ENCODE measurements around the gene ST6GALNAC3. TPM values are rescaled to one million over a fixed set of nuclear protein-coding genes. Genes with fewer than 3 reads are reported as not detected.

The ST6GALNAC3 gene
- total RNA-seq, 1 donor from 2014 or later: 22.0 TPM

- H3K36me3 Mint-ChIP-seq (ENCODE audit: low read depth): peaks cover 14% of the 10 kb centered on the region
- H3K27me3 Mint-ChIP-seq (ENCODE audit: low read depth): no peaks in the 10 kb centered on the region
- no peak overlapping the region for H3K4me3 Mint-ChIP-seq
- H3K27ac Mint-ChIP-seq (ENCODE audit: unreplicated experiment): no peak overlapping the region
- H3K9me3 Mint-ChIP-seq: peaks cover 19% of the 10 kb centered on the region
- TF ChIP-seq, protein P1, sequence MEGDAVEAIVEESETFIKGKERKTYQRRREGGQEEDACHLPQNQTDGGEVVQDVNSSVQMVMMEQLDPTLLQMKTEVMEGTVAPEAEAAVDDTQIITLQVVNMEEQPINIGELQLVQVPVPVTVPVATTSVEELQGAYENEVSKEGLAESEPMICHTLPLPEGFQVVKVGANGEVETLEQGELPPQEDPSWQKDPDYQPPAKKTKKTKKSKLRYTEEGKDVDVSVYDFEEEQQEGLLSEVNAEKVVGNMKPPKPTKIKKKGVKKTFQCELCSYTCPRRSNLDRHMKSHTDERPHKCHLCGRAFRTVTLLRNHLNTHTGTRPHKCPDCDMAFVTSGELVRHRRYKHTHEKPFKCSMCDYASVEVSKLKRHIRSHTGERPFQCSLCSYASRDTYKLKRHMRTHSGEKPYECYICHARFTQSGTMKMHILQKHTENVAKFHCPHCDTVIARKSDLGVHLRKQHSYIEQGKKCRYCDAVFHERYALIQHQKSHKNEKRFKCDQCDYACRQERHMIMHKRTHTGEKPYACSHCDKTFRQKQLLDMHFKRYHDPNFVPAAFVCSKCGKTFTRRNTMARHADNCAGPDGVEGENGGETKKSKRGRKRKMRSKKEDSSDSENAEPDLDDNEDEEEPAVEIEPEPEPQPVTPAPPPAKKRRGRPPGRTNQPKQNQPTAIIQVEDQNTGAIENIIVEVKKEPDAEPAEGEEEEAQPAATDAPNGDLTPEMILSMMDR (conservative IDR thresholded peaks at IDR 0.05): no peak
- no peaks in the 10 kb centered on the region for H3K4me1 Mint-ChIP-seq
- DNase-seq (ENCODE audit: low read depth, low spot score): no peak
Measured at GRCh38 chr1:76593141-76593540, 518.6 kb downstream of the ST6GALNAC3 start.

DNA sequence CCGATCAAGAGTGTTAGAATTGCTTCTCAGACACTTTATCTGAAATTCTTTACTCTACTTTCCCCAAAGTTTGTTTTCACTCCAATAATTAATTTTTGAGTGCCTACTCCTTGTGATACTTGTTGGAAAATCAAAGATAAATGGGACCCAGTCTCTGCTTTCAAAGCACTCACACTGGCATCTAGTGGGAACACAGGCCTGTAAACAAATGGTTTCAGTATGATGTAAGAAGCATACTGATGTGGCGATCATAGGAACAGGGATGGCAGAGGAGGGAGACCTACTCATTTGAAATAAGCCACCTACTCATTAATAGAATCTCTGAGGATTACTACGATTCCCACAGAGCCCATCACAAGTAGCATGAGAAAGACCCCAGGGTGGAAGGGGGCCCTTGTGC, 519.1 kb downstream of the ST6GALNAC3 start:
- no peak overlapping the region for H3K27ac Mint-ChIP-seq (ENCODE audit: unreplicated experiment)
- no peak overlapping the region for H3K4me3 Mint-ChIP-seq
- TF ChIP-seq, protein P1 (conservative IDR thresholded peaks at IDR 0.05): no peak
- peaks cover 22% of the 10 kb centered on the region for H3K9me3 Mint-ChIP-seq
- no peaks in the 10 kb centered on the region for H3K4me1 Mint-ChIP-seq
- DNase-seq (ENCODE audit: low read depth, low spot score): no peak
- H3K36me3 Mint-ChIP-seq (ENCODE audit: low read depth): peaks cover 14% of the 10 kb centered on the region
- no peaks in the 10 kb centered on the region for H3K27me3 Mint-ChIP-seq (ENCODE audit: low read depth)

DNA sequence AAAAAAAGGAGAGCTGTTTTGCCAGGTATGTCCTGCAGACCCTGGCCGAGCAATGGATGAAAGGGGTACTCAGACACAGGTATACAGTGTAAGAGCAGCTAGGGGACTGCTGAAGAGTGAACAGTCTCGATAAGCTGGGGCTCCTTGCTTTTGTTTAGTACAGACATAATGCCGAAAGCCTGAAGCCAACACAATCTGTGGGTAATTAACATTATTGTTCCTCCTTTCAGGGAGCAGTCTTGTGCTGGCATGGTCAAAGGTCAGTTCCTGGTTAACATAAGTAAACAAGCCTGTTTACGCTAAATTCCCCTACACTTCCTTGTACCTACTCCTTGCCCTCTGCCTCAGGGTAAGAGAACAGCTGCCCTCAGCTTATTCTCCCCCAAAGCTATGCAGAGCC, 520.5 kb downstream of the ST6GALNAC3 start:
- no peak overlapping the region for H3K4me3 Mint-ChIP-seq
- no peaks in the 10 kb centered on the region for H3K4me1 Mint-ChIP-seq
- TF ChIP-seq, protein P1 (conservative IDR thresholded peaks at IDR 0.05): no peak
- no peak overlapping the region for H3K27ac Mint-ChIP-seq (ENCODE audit: unreplicated experiment)
- DNase-seq (ENCODE audit: low read depth, low spot score): no peak
- H3K27me3 Mint-ChIP-seq (ENCODE audit: low read depth): no peaks in the 10 kb centered on the region
- H3K9me3 Mint-ChIP-seq: peaks cover 22% of the 10 kb centered on the region
- peaks cover 14% of the 10 kb centered on the region for H3K36me3 Mint-ChIP-seq (ENCODE audit: low read depth)

DNA sequence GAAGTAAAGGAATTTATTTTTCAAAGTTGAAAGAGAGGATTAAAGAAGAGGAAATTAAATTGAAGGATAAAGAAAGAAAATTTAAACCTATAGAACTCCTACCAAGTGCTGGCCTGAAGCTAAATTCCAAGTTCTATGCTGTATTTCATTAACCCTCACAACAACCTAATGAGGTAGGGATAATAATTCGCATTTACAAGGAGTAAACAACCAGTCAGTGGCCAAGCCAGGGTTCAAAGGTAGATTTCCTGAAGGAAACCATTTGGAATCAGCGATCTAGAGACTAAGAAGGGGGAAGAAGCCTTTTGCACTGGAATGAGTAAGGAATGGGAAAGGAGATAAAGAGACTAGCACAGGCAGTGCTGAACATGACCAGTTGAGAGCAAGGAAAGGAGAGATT, 526.9 kb downstream of the ST6GALNAC3 start:
- H3K4me3 Mint-ChIP-seq: no peak overlapping the region

GRCh38 chr1:76607717-76608116, 533.2 kb downstream of the ST6GALNAC3 start:
- Mint-ChIP-seq H3K36me3 (ENCODE audit: low read depth) (no peaks in the 10 kb centered on the region), H3K27ac (ENCODE audit: unreplicated experiment) (no peak overlapping the region), H3K4me3 (no peak overlapping the region), H3K4me1 (no peaks in the 10 kb centered on the region), H3K27me3 (ENCODE audit: low read depth) (no peaks in the 10 kb centered on the region), H3K9me3 (no peaks in the 10 kb centered on the region)
- no peak for DNase-seq (ENCODE audit: low read depth, low spot score)
- TF ChIP-seq, protein P1 (conservative IDR thresholded peaks at IDR 0.05): no peak

More for the DNA sequence above, 526.9 kb downstream of the ST6GALNAC3 start:
- Mint-ChIP-seq H3K4me1 (no peaks in the 10 kb centered on the region), H3K9me3 (peaks cover 10% of the 10 kb centered on the region), H3K36me3 (ENCODE audit: low read depth) (peaks cover 6% of the 10 kb centered on the region), H3K27me3 (ENCODE audit: low read depth) (no peaks in the 10 kb centered on the region), H3K27ac (ENCODE audit: unreplicated experiment) (no peak overlapping the region)
- DNase-seq (ENCODE audit: low read depth, low spot score): no peak
- TF ChIP-seq, protein P1 (conservative IDR thresholded peaks at IDR 0.05): no peak

Data from neural crest cell (in vitro differentiated cells).